ENCODE measurements around the gene USP32.
"Not testable (repeated sequence)": the region's sequence is repeated elsewhere in the genome, so short reads cannot be mapped to it uniquely, and the experiment has no call there.

USP32 gene

DNA sequence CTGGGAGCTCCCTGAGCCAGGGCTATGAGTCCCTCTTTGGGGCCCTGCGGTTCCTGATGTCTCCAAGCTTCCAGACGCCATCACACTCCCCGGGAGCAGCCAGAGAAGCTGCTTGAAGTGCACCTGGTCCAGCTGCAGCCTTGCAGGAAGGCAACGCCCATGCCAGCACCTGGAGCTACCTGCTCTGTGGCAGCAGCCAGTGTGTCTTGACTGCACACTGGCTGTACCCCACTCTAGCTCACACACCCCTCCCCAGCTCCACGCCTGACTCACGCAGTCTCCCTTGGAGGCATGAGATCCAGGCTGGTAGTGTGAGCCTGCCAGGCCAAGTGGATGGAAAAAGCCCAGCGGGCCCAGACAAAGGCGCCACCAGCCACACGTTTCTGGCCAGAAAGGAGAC lies 63.3 kb downstream of the USP32 start:
- no peak for DNase-seq

GRCh38 chr17:60327901-60328273 lies 64.0 kb downstream of the USP32 start:
- no peak for DNase-seq

DNA sequence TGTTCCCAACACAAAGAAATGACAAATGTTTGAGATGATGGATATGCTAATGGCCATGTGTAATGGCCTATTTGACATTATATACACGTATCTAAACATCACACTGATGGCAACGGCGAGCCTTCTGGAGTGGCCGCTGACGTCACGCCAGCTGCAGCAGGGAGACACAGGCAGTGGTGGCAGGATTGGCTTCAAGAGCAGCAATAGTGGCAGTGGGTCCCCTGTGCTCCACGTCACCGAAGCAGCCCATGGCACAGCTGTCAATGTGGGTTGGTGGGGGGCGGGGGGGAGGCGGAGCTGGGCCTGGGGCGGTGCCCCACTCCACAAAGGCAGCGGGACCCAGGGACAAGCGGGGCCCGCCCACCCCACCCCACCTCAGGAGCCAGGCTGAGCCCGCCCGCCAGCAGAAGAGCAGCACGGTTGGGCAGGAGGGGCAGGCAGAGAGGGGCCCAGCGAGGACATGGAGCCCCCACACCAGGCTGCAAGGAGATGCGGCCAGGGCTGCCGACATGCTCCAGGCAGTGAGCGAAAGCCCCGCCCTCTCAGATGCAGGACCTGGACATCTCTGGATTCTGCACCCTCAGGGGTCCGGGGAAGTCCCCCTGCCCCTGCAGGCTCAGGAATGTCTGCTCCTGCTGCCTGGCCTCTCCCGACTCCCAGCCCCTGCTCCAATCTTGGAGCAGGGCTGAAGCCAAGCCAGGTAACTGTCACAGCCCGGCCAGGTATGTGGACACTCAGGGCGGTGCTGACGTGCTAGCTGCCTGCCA lies 64.6 kb downstream of the USP32 start:
- DNase-seq: no peak

DNA sequence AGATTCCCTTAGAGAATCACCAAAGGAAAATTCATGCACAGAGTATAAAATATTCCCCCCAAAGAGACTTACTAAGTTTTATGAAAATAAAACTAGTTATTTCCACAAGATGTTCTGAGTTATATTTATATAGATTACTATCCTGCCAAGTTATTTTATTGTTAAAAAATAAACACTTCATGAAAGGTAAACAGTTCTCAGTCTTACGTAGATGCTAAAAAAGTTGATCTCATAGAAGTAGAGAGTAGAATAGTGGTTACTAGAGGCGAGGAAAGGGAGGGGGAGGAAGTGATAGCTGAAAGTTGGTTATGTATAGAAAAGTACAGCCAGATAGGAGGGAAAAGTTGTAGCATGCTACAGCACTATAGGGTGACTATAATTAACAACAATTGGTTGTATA lies 65.2 kb downstream of the USP32 start:
- no peak for DNase-seq

DNA sequence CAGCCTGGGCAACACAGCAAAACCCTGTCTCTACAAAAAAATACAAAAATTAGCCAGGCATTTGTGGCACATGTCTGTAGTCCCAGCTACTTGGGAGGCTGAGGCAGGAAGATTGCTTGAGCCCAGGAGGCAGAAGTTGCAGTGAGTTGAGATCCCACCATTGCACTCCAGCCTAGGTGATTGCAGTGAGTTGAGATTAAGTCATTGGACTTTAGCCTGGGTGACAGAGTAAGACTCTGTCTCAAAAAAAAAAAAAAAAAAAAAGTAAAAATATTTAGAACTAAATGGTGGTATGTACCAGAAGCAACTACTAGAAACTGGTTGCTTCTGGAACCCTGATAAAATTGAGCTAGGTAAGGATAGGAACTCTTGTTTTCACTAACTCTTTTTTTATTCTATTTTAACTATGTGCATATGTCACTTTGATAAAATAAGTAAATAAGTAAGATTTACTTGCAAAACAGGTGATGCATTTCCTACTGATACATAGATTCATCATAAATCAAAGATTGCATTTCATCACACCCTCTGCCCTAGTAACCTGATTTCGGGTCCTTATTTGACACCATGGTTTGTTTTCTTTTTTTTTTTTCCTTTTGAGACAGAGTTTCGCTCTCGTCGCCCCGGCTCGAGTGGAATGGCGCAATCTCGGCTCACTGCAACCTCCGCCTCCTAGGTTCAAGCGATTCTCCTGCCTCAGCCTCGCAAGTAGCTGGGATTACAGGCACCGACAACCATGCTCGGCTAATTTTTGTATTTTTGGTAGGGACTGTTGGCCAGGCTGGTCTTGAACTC lies 66.0 kb downstream of the USP32 start:
- DNase-seq: no peak

- no peak for DNase-seq
Measured at GRCh38 chr17:60323754-60324153, 68.2 kb downstream of the USP32 start.

DNA sequence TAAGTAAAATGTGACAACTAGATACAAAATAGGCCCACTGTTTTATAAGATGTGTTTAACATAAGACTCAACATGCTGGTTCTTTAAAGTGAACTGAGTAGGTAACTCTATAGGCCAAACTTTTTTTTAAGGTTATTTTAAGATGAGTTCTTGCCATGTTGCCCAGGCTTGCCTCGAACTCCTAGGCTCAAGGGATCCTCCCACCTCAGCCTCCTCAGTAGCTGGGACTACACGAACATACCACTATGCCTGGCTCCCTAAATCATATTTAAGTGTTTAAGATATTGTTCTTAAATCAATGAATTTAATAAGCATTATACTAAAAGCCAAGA lies 69.9 kb downstream of the USP32 start:
- DNase-seq: no peak

DNA sequence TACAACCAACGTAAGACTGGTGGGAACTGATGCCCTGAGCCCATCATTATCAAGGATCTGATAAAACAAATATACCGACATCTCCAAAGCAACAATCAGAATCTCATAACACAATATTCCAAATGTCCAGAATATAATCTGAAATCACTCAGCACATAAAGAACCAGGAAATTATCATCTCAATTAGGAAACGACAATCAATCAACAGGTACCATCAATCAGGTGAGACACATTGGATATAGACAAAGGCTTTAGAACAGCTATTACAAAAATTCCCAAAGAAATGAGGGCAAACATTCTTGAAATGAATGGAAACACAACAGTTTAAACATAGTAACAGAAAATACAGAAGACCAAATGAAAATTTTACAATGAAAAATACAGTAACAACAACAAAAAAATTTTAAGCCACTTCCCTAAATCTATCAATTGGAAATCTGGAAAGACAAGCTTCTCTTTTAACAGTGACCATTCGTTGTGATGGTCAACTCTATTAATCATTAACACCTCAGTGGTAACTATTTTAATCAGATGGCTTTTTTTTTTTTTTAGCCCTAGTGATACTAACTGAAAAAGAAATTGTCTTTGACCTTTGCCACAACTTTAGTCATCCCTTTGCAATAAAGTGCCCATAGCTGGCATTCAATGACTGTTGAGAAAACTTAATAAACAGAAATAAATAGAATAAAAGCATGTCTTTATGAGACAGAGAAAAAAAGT lies 70.4 kb downstream of the USP32 start:
- no peak for DNase-seq

- DNase-seq: no peak
Measured at GRCh38 chr17:60318830-60319229, 73.1 kb downstream of the USP32 start.

DNA sequence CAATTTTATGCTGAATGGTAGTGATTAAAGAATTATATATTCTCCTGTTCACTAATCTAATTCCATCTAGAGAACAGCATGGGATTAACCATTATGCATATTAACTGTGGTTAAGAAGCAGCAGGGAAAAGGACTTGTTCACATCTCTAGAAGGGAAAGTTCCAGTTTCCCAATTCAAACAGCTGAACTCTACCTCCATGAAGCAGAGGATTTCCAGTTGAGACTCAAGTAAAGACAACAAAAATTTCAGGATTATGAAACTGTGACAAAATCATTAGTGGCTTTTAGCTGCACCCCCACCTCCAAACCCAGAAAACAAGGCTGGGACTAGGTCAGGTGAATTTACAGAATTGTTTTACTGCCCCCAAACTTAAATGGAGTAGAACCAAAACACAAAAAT lies 73.6 kb downstream of the USP32 start:
- DNase-seq: no peak

DNA sequence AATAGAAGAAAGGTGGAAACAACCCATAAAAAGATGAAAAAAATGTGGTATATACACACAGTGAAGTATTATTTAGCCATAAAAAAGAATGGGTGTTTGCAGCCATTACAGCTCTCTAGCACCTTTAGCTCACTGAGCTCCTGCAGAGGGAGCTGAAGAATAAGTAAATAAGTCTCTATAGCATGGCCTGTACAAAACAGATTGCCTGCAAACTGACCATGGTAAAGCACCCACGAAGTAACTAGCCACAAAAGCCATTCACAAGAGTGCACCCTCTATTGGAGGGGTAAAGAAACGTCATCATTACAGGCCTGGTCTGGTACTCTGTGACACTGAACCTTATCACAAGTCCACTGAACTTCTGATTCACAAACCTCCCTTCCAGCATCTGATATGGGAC lies 76.3 kb downstream of the USP32 start:
- DNase-seq: no peak

GRCh38 chr17:60314900-60315299 lies 77.0 kb downstream of the USP32 start:
- DNase-seq: not testable (repeated sequence)

GRCh38 chr17:60314423-60314822 lies 77.5 kb downstream of the USP32 start:
- no peak for DNase-seq

DNA sequence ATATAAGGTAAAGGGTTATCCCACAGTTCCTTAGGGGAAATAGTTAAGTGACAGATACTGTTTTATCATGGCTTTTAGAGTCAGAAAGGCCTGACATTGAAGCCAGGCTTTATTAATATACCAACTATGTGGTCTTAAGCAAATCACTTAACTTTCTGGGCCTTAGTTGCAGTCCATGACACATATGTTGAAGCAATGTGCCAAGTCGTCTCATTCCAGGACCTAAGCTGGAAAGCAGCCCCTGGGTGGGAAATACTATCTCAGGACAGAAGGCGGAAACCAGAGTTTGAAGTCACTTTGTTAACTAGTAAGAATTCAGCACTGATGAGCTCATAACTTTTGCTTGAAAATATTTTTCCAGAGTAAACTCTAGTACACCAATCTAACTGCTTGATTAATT lies 80.0 kb downstream of the USP32 start:
- no peak for DNase-seq

DNA sequence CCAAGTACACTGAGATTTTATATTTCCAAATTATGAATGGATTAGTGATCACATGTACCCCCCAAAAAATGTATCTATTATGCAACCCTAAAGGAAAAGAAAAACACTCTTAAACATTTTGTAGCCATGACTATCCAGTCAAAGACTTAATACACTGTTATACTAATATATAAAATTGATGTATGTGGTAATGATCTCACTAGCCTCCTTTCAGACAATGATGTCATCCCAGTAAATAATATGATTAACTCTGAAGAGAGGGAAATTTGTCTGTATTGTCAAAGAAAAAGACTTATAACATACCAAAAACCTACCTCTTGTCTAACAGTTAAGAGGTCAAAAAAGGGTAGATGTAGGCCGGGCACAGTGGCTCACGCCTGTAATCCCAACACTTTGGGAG lies 80.7 kb downstream of the USP32 start:
- no peak for DNase-seq

DNA sequence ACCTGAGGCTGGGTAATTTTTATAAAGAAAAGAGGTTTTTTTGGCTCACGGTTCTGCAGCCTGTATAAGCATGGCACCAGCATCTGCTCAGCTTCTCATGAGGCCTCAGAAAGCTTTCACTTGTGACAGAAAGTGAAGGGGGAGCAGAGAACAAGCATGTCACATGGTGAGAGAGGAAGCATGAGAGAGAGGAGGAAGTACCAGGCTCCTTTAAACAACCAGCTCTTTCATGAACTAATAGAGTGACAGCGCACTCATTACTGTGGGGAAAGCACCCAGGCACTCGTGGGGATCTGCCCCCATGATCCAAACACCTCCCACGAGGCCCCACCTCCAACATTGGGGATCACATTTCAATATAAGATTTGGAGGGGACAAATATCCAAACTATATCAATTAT lies 86.8 kb downstream of the USP32 start:
- DNase-seq: no peak

GRCh38 chr17:60304502-60304901 lies 87.4 kb downstream of the USP32 start:
- no peak for DNase-seq

GRCh38 chr17:60303406-60304099 lies 88.4 kb downstream of the USP32 start:
- DNase-seq: no peak

DNA sequence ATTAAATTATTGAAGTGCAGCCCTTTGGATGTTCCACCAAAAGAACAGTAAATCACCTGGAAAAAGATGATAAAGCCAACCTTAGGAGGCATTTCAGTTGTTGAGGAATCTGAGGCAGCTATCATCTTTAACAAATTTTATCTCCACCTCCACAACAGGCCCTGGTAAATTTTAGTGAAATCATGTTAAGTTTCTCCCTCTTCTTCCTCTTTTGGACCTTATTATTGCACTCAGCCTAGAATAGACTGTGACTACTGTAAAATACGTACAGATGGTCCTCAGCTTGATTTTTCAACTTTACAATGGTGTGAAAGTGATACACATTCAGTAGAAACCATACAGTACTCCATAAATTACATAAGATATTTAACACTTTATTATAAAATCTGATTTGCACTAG lies 90.3 kb downstream of the USP32 start:
- DNase-seq: no peak

- DNase-seq: no peak
Measured at GRCh38 chr17:60300949-60301348, 91.0 kb downstream of the USP32 start.

DNA sequence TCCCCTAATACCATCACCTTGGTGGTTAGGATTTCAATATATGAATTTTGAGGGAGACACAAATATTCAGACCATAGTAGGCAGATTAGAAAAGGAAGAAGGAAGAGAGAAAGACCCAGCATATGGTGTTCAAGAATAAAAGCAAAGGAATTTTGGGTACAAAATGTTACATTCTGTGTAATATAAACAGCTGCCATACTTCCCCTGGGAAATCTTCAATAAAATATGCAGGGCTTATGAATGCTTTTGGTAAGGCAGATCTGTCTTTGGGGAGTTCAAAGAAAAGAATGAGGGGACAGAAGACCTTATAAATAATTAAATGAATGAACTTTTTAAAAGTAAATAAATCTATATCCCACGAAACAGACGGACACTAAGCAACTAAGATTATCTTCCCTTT lies 91.9 kb downstream of the USP32 start:
- no peak for DNase-seq

DNA sequence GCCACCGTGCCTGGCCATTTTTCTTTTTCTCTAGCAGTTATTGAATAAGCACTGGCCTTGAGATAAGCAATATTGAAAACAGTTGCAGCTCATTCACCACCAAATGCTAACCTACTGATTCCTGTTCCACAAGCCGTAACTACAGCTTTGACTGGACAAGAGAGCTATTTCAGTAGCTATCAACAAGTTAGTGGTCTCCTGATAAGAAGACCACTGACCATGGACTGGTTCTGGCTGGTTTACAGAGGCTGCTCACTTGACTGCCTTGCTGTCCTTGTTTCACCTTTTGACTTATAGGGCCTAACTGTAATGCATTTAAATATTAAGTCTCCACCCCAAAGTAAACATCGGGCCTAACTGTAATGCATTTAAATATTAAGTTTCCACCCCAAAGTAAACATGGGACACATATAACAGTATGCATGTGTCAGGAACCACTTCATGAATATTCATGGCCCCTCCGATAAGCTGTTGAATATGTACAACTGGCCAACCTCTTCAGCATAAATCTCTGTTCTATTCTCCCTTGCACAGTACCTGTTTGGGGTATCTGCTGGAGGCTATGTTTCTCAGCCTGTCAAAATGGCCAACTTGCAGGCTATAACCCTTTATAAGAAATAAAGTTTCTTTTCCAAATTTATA lies 94.1 kb downstream of the USP32 start:
- DNase-seq: no peak

DNA sequence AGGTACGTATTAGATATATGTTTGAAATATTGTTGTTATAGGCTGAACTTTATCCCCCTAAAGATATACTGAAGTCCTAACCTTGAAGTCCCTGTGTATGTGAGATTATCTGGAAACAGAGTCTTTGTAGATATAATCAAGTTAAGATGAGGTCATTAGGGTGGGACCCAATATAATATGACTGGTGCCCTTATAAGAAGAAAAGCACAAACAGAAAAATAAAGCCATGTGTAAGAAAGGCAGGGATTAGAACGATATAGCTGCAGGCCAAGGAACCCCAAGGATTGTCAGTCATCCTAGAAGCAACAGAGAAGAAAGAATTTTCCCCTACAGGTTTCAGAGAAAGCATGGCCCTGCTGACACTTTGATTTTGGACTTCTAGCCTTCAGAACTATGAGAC lies 95.8 kb downstream of the USP32 start:
- no peak for DNase-seq

Data from NCI-H1436 treated with DMSO at 0.1 percent for 48 hours (cell line).